Endodermal cell (in vitro differentiated cells): ENCODE results near the gene MRPL1. TPM values are rescaled to one million over a fixed set of nuclear protein-coding genes. Genes with fewer than 3 reads are reported as not detected.

Experiments
- DNase-seq: peaks from one replicate; pipeline ENCODE4 v3.0.0-alpha.2; 2017
- H3K27ac ChIP-seq: 2 replicates; pipeline ENCODE4 v1.5.1; 2013; ENCODE audit warnings: mild to moderate bottlenecking, low read depth, low read length, moderate library complexity
- H3K27me3 ChIP-seq: 2 replicates; pipeline ENCODE4 v1.6.1; 2013; ENCODE audit warnings: mild to moderate bottlenecking, low read length, moderate library complexity; ENCODE audit not compliant: insufficient read depth, control insufficient read depth, poor library complexity, severe bottlenecking
- H3K36me3 ChIP-seq: 2 replicates; pipeline ENCODE4 v1.7.0; 2013; ENCODE audit warnings: mild to moderate bottlenecking, low read length, moderate library complexity; ENCODE audit not compliant: control insufficient read depth, insufficient read depth
- H3K4me1 ChIP-seq: one replicate; pipeline ENCODE4 v1.7.0; 2013; ENCODE audit warnings: low read length; ENCODE audit not compliant: control insufficient read depth, insufficient read depth
- H3K4me3 ChIP-seq: 2 replicates; pipeline ENCODE4 v1.5.1; 2013; ENCODE audit warnings: mild to moderate bottlenecking, low read length, moderate library complexity
- H3K9ac ChIP-seq: 2 replicates; pipeline ENCODE4 v1.6.1; 2013; ENCODE audit warnings: mild to moderate bottlenecking, low read length, moderate library complexity; ENCODE audit not compliant: poor library complexity, severe bottlenecking; ENCODE audit errors: extremely low read depth
- H3K9me3 ChIP-seq: 2 replicates; pipeline ENCODE4 v1.6.1; 2013; ENCODE audit warnings: mild to moderate bottlenecking, low read length, moderate library complexity; ENCODE audit not compliant: control insufficient read depth
- H3K27ac Mint-ChIP-seq: 2 replicates; pipeline ENCODE4 v1.8.0; 2020; ENCODE audit warnings: mixed read lengths
- H3K27me3 Mint-ChIP-seq: 2 replicates; pipeline ENCODE4 v1.8.0; 2021; ENCODE audit warnings: mild to moderate bottlenecking, mixed read lengths; ENCODE audit not compliant: insufficient read depth
- H3K36me3 Mint-ChIP-seq: 2 replicates; pipeline ENCODE4 v1.8.0; 2020; ENCODE audit warnings: low read depth, mixed read lengths
- H3K4me1 Mint-ChIP-seq: 2 replicates; pipeline ENCODE4 v1.8.0; 2020; ENCODE audit warnings: mixed read lengths
- H3K4me3 Mint-ChIP-seq: 2 replicates; pipeline ENCODE4 v1.8.0; 2020; ENCODE audit warnings: mild to moderate bottlenecking, moderate library complexity, mixed read lengths
- H3K9me3 Mint-ChIP-seq: 2 replicates; pipeline ENCODE4 v1.8.0; 2020; ENCODE audit warnings: mild to moderate bottlenecking, mixed read lengths
- WGBS, 2 experiments: methylation state at CpG; one replicate each; pipeline versions ENCODE4 v1.1.5 to v1.1.7; 2013; ENCODE audit warnings: missing lambda C conversion rate in 2 of 2, mixed read lengths in 1 of 2; ENCODE audit not compliant: insufficient coverage in 1 of 2, insufficient read length in 1 of 2; 5-methylcytosine and 5-hydroxymethylcytosine counted together
- total RNA-seq, 2 donors: library from RNA; stranded (reverse); fragmentation: NEBNext Ultra II Directional in 1 of 2; extraction: Animal tissue kit (Norgen Biotek cat#: 25700) in 1 of 2; gene quantifications; 2 replicates in 1 of 2; 3 replicates in 1 of 2; pipeline ENCODE4 v1.2.1, GENCODE V29; 2021
- TF ChIP-seq, protein P1 (sequence below): fragments of 200-600 bp; sonication (generic); conservative IDR thresholded peaks from 2 replicates; pipeline ENCODE4 v1.5.0; 2021; ENCODE audit warnings: antibody characterized with exemption, mild to moderate bottlenecking

Gene MRPL1
- total RNA-seq, 2 donors from 2014 or later: 31.7 to 46.4 TPM

DNA sequence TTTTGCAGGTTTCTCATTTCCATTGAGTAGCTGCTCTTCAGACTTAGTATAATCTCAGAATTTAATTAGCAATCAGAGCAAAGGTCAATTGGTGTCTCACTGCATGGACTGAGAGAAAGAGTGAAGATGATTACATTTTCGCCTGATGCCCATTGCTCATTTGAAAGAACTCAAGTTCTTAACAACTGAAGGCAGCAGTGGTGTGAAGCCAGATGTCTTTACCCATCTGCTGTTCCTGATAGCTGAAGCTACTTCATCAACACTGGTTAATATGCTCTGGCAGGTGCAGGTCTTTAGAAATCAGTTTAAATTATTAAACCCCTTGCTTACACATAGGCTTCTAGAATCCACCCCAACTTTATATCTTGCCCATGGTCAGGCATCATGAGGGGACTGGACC, 130.0 kb downstream of the MRPL1 start:
- no peaks in the 10 kb centered on the region for H3K36me3 Mint-ChIP-seq
- Histone ChIP-seq H3K4me1 (no peaks in the 10 kb centered on the region), H3K4me3 (no peak overlapping the region), H3K27me3 (no peaks in the 10 kb centered on the region), H3K9ac (no peak overlapping the region), H3K9me3 (no peaks in the 10 kb centered on the region), H3K36me3 (no peaks in the 10 kb centered on the region), H3K27ac (no peak overlapping the region)
- H3K27ac Mint-ChIP-seq: no peak overlapping the region
- H3K9me3 Mint-ChIP-seq: no peaks in the 10 kb centered on the region
- no peak overlapping the region for H3K4me3 Mint-ChIP-seq
- WGBS, 2 experiments: 86 to 92% methylated on average over 1 of the region's 1 CpG
- TF ChIP-seq, protein P1, sequence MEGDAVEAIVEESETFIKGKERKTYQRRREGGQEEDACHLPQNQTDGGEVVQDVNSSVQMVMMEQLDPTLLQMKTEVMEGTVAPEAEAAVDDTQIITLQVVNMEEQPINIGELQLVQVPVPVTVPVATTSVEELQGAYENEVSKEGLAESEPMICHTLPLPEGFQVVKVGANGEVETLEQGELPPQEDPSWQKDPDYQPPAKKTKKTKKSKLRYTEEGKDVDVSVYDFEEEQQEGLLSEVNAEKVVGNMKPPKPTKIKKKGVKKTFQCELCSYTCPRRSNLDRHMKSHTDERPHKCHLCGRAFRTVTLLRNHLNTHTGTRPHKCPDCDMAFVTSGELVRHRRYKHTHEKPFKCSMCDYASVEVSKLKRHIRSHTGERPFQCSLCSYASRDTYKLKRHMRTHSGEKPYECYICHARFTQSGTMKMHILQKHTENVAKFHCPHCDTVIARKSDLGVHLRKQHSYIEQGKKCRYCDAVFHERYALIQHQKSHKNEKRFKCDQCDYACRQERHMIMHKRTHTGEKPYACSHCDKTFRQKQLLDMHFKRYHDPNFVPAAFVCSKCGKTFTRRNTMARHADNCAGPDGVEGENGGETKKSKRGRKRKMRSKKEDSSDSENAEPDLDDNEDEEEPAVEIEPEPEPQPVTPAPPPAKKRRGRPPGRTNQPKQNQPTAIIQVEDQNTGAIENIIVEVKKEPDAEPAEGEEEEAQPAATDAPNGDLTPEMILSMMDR: no peak
- H3K27me3 Mint-ChIP-seq: no peaks in the 10 kb centered on the region
- no peak for DNase-seq
- H3K4me1 Mint-ChIP-seq: peaks cover 15% of the 10 kb centered on the region

DNA sequence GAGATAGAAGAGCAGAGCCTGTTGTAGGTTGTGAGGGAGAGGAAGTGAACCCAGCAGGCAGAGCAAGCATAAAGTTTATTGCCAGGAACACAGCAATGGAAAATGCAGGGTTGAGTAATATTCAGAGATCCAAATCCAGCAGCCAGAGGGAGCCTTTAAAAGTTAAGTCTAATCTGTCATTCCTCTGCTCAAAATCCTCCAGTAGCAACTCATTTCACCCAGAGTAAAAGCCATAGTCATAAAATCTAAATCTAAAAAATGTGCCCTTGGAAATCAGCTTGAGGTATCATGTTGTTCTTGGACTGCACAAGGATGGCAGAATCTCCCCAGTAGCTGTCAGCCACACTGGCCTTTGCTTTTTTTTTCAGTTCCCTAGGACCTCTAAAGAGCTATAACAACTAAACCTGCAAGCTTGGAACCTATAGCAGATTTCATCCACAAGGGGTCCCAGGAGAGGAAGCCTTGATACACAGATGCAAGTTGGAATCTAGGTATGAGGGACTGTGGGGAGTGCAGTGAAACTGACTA, 131.6 kb downstream of the MRPL1 start:
- H3K4me3 Mint-ChIP-seq: no peak overlapping the region
- H3K27ac ChIP-seq: no peak overlapping the region
- no peaks in the 10 kb centered on the region for H3K9me3 Mint-ChIP-seq
- H3K4me1 ChIP-seq: no peaks in the 10 kb centered on the region
- no peaks in the 10 kb centered on the region for H3K36me3 ChIP-seq
- TF ChIP-seq, protein P1: peak; percentile 87
- no peaks in the 10 kb centered on the region for H3K27me3 Mint-ChIP-seq
- no peaks in the 10 kb centered on the region for H3K9me3 ChIP-seq
- H3K9ac ChIP-seq: no peak overlapping the region
- no peaks in the 10 kb centered on the region for H3K36me3 Mint-ChIP-seq
- no peak overlapping the region for H3K27ac Mint-ChIP-seq
- H3K4me3 ChIP-seq: no peak overlapping the region
- H3K4me1 Mint-ChIP-seq: peaks cover 15% of the 10 kb centered on the region
- DNase-seq: peak; percentile 88
- no peaks in the 10 kb centered on the region for H3K27me3 ChIP-seq

DNA sequence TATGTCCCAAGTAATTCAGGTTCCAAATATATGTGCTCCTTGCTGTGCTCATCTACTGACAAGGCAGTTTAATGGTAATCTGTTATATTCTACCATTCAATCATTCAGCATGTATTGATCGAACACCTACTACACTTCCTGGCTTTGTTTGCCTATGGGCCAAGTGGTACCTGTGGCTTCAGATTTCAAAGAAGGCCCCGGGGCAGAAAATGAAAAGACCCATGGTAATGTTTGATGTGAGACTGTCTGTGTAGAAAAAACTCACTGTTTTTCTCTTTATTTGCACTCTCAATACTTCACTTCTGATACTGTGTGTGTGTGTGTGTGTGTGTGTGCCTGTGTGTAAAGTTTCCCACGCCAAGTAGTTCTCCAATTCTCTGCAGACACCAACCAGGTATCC, 133.4 kb downstream of the MRPL1 start:
- TF ChIP-seq, protein P1: no peak
- no peaks in the 10 kb centered on the region for H3K27me3 ChIP-seq
- Mint-ChIP-seq H3K4me1 (peaks cover 15% of the 10 kb centered on the region), H3K9me3 (no peaks in the 10 kb centered on the region), H3K27me3 (no peaks in the 10 kb centered on the region), H3K36me3 (no peaks in the 10 kb centered on the region), H3K27ac (no peak overlapping the region), H3K4me3 (no peak overlapping the region)
- 0 to 63% methylated on average over 1 to 3 of the region's 3 CpGs for WGBS, 2 experiments
- H3K27ac ChIP-seq: no peak overlapping the region
- H3K4me3 ChIP-seq: no peak overlapping the region
- H3K4me1 ChIP-seq: no peaks in the 10 kb centered on the region
- no peaks in the 10 kb centered on the region for H3K36me3 ChIP-seq
- no peak for DNase-seq
- no peaks in the 10 kb centered on the region for H3K9me3 ChIP-seq
- H3K9ac ChIP-seq: no peak overlapping the region
